Panc1 (cell line): Measurements from ENCODE around the gene C2CD2L. TPM values are rescaled to one million over a fixed set of nuclear protein-coding genes. Genes with fewer than 3 reads are reported as not detected.

ENCODE experiments used
- ATAC-seq: fragments of 200-7000 bp; cut with Tn5 transposase; 2 replicates; pipeline ENCODE4 v1.9.1; 2020; ENCODE audit warnings: mild to moderate bottlenecking, moderate library complexity
- BruUV-seq: library from RNA; stranded (reverse); fragments of 400-500 nt; replicated peaks from 2 replicates; lab custom pipeline; 2021; lab: Mats Ljungman, UMichigan
- CTCF ChIA-PET: fragments of 300-600 bp; sonication (Branson Sonifier 250); formaldehyde crosslinking; loops from one replicate; lab custom pipeline; 2022; ENCODE audit warnings: antibody characterized with exemption; lab: Charles Lee
- POLR2A ChIA-PET: fragments of 300-600 bp; sonication (Branson Sonifier 250); formaldehyde crosslinking; loops from one replicate; lab custom pipeline; 2022; ENCODE audit warnings: antibody characterized with exemption; lab: Charles Lee
- DNase-seq: peaks from one replicate; pipeline ENCODE4 v3.0.0-alpha.2; 2010; ENCODE audit warnings: low read depth, low spot score
- H3K27ac ChIP-seq: 2 replicates; pipeline ENCODE4 v1.5.1; 2011; ENCODE audit warnings: mild to moderate bottlenecking, low read length, inconsistent platforms
- H3K27me3 ChIP-seq: fragments of 200-500 bp; sonication (Bioruptor generic); 2 replicates; pipeline ENCODE4 v1.6.0; 2014; ENCODE audit warnings: low read length, inconsistent platforms; ENCODE audit not compliant: control insufficient read depth, insufficient read depth
- H3K36me3 ChIP-seq: fragments of 200-500 bp; sonication (Bioruptor generic); 2 replicates; pipeline ENCODE4 v1.5.1; 2014; ENCODE audit warnings: inconsistent platforms, mild to moderate bottlenecking, low read length, moderate library complexity; ENCODE audit not compliant: control insufficient read depth, insufficient read depth
- H3K4me1 ChIP-seq: 2 replicates; pipeline ENCODE4 v1.5.1; 2011; ENCODE audit warnings: inconsistent platforms, mild to moderate bottlenecking, low read length, moderate library complexity; ENCODE audit not compliant: control insufficient read depth, insufficient read depth
- H3K4me3 ChIP-seq, 2 experiments: 2 replicates each; pipeline ENCODE4 v1.5.1; 2011 to 2012; ENCODE audit warnings: low read depth in 2 of 2, low read length in 2 of 2, mild to moderate bottlenecking in 2 of 2, inconsistent platforms in 1 of 2, moderate library complexity in 1 of 2
- H3K9me3 ChIP-seq: fragments of 200-500 bp; sonication (Bioruptor generic); 2 replicates; pipeline ENCODE4 v1.5.1; 2014; ENCODE audit warnings: low read depth, mild to moderate bottlenecking, inconsistent platforms, low read length, moderate library complexity; ENCODE audit not compliant: control insufficient read depth, insufficient read depth
- POLR2AphosphoS5 ChIP-seq: IDR thresholded peaks from 2 replicates; pipeline ENCODE4 v1.6.1; 2012; ENCODE audit warnings: mild to moderate bottlenecking, low read depth, low read length, moderate library complexity
- SIN3A ChIP-seq: IDR thresholded peaks from 2 replicates; pipeline ENCODE4 v1.6.1; 2012; ENCODE audit warnings: low read depth, mild to moderate bottlenecking, low read length, moderate library complexity, borderline replicate concordance; ENCODE audit not compliant: insufficient read depth
- TCF7L2 ChIP-seq: IDR thresholded peaks from 2 replicates; pipeline ENCODE4 v1.6.1; 2011; ENCODE audit warnings: mild to moderate bottlenecking, low read depth, low read length, inconsistent platforms
- in situ Hi-C: cut with HindIII; loops from 2 replicates; pipeline ENCODE4 v1.10.0; 2016; ENCODE audit warnings: low sequenced_read_pairs, low pct_unique_long_range_greater_than_20kb
- intact Hi-C: fragments of 100-400 bp; cut with micrococcal nuclease; formaldehyde crosslinking; loops from one replicate; pipeline ENCODE4 v1.10.0; 2022; ENCODE audit not compliant: unreplicated experiment
- total RNA-seq: library from RNA; stranded (reverse); gene quantifications from one replicate; pipeline ENCODE4 v1.2.1, GENCODE V29; 2021; ENCODE audit not compliant: unreplicated experiment
- TF ChIP-seq, protein P1 (sequence below), 2 experiments: IDR thresholded peaks; 2 replicates each; pipeline ENCODE4 v1.6.1; 2011 to 2012; ENCODE audit warnings: low read depth in 2 of 2, control low read depth in 1 of 2, low read length in 1 of 2, mild to moderate bottlenecking in 1 of 2, moderate library complexity in 1 of 2; ENCODE audit not compliant: insufficient read depth in 1 of 2
- TF ChIP-seq, protein P2 (sequence below): fragments of 450-650 bp; IDR thresholded peaks from 2 replicates; pipeline ENCODE4 v1.5.1; 2017; ENCODE audit warnings: mild to moderate bottlenecking

C2CD2L gene
- total RNA-seq, 1 experiment from 2014 or later, result 10.1 TPM

DNA sequence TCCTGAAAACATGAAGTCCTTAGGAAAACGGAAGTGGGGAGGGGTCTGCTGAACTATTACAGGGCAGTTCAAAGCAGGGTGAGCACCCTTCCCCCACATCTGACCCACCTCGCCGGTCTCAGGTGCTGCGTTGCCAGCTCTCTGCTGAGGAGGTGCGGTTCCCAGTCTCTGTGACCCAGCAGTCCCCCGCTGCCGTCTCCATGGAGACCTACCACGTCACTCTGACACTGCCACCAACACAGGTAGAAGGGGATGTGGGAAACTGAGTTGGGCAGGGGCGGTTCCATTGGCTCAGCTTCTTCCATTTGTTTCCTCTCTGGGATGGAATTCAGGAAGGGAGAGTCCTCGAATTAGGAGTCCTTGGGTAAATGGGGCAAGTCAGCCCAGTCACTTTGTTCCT is 3.3 kb downstream of the C2CD2L start:
- POLR2A ChIA-PET, result interaction anchor here (0.6 to 0.8 kb wide), 2 partner anchors 27 to 199 kb away, joined by 3 to 5 read pairs; no protein-coding TSS in a partner anchor
- intact Hi-C loops (no loop called here), in situ Hi-C loops (no loop called here)

DNA sequence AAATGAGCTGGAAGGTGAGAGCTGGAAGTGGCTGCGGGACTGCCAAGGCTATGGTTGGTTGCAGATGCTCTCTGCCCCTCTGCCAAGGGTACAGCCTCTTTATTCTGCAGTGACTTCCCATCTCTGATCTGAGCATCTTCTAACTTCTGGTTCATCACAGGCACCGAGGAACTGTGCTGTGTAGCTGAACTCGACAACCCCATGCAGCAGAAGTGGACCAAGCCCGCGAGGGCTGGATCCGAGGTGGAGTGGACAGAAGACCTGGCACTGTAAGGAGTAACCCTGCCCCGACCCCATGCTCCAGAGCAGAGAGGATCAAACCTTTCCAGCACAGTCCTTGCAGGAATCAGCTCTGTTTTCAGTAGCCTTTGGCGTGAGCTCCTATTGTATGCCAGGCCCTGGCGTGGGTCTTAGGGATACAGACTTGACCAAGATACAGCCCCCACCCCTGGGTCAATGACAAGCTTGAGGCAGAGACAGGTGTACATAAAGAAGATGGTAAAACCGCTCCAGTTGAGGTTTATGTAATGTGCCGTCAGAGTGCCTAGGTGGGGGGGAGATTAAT is 4.3 kb downstream of the C2CD2L start:
- Histone ChIP-seq H3K27ac (no peak overlapping the region), H3K27me3 (no peaks in the 10 kb centered on the region), H3K4me3 (no peak overlapping the region), H3K4me1 (peaks cover 15% of the 10 kb centered on the region), H3K9me3 (no peaks in the 10 kb centered on the region), H3K36me3 (no peaks in the 10 kb centered on the region)
- in situ Hi-C loops, result no loop called here
- intact Hi-C loops, result no loop called here
- CTCF ChIA-PET, result no interaction called here
- TF ChIP-seq, protein P1, sequence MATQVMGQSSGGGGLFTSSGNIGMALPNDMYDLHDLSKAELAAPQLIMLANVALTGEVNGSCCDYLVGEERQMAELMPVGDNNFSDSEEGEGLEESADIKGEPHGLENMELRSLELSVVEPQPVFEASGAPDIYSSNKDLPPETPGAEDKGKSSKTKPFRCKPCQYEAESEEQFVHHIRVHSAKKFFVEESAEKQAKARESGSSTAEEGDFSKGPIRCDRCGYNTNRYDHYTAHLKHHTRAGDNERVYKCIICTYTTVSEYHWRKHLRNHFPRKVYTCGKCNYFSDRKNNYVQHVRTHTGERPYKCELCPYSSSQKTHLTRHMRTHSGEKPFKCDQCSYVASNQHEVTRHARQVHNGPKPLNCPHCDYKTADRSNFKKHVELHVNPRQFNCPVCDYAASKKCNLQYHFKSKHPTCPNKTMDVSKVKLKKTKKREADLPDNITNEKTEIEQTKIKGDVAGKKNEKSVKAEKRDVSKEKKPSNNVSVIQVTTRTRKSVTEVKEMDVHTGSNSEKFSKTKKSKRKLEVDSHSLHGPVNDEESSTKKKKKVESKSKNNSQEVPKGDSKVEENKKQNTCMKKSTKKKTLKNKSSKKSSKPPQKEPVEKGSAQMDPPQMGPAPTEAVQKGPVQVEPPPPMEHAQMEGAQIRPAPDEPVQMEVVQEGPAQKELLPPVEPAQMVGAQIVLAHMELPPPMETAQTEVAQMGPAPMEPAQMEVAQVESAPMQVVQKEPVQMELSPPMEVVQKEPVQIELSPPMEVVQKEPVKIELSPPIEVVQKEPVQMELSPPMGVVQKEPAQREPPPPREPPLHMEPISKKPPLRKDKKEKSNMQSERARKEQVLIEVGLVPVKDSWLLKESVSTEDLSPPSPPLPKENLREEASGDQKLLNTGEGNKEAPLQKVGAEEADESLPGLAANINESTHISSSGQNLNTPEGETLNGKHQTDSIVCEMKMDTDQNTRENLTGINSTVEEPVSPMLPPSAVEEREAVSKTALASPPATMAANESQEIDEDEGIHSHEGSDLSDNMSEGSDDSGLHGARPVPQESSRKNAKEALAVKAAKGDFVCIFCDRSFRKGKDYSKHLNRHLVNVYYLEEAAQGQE (IDR thresholded peaks at IDR 0.05; ENCODE audit: insufficient read depth in 1 of 2, low read depth in 2 of 2, low read length in 1 of 2), result no peak
- TF ChIP-seq, protein P2, sequence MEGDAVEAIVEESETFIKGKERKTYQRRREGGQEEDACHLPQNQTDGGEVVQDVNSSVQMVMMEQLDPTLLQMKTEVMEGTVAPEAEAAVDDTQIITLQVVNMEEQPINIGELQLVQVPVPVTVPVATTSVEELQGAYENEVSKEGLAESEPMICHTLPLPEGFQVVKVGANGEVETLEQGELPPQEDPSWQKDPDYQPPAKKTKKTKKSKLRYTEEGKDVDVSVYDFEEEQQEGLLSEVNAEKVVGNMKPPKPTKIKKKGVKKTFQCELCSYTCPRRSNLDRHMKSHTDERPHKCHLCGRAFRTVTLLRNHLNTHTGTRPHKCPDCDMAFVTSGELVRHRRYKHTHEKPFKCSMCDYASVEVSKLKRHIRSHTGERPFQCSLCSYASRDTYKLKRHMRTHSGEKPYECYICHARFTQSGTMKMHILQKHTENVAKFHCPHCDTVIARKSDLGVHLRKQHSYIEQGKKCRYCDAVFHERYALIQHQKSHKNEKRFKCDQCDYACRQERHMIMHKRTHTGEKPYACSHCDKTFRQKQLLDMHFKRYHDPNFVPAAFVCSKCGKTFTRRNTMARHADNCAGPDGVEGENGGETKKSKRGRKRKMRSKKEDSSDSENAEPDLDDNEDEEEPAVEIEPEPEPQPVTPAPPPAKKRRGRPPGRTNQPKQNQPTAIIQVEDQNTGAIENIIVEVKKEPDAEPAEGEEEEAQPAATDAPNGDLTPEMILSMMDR, result no peak
- TF ChIP-seq TCF7L2, result no peak
- no peak for TF ChIP-seq POLR2AphosphoS5
- TF ChIP-seq SIN3A, result no peak
- POLR2A ChIA-PET, result interaction anchor here (0.8 kb wide), 1 partner anchor 200 kb away, joined by 5 read pairs; no protein-coding TSS in a partner anchor
- DNase-seq (no peak), ATAC-seq (no peak)
- BruUV-seq, result no TSS peak

More for the DNA sequence above, 3.3 kb downstream of the C2CD2L start:
- ATAC-seq, result no peak
- no peak for DNase-seq
- no peak overlapping the region for H3K27ac ChIP-seq
- BruUV-seq, result no TSS peak
- TF ChIP-seq, protein P1 (IDR thresholded peaks at IDR 0.05; ENCODE audit: insufficient read depth in 1 of 2, low read depth in 2 of 2, low read length in 1 of 2), result no peak
- TF ChIP-seq, protein P2, result no peak
- no peak for TF ChIP-seq TCF7L2
- no peak for TF ChIP-seq SIN3A
- no peak for TF ChIP-seq POLR2AphosphoS5
- no peaks in the 10 kb centered on the region for H3K36me3 ChIP-seq
- no peaks in the 10 kb centered on the region for H3K9me3 ChIP-seq
- H3K27me3 ChIP-seq, result no peaks in the 10 kb centered on the region
- no peak overlapping the region for H3K4me3 ChIP-seq
- CTCF ChIA-PET, result interaction anchor here (1.0 kb wide), 1 partner anchor 39 kb away, joined by 3 read pairs; the partner anchor contains the start of gene ABCG4
- peaks cover 19% of the 10 kb centered on the region for H3K4me1 ChIP-seq
